ENCODE measurements around the gene YBX3.

Gene YBX3

GRCh38 chr12:10721651-10722501 lies 1.2 kb downstream of the YBX3 start:
- DNase-seq = peak; percentile 38

DNA sequence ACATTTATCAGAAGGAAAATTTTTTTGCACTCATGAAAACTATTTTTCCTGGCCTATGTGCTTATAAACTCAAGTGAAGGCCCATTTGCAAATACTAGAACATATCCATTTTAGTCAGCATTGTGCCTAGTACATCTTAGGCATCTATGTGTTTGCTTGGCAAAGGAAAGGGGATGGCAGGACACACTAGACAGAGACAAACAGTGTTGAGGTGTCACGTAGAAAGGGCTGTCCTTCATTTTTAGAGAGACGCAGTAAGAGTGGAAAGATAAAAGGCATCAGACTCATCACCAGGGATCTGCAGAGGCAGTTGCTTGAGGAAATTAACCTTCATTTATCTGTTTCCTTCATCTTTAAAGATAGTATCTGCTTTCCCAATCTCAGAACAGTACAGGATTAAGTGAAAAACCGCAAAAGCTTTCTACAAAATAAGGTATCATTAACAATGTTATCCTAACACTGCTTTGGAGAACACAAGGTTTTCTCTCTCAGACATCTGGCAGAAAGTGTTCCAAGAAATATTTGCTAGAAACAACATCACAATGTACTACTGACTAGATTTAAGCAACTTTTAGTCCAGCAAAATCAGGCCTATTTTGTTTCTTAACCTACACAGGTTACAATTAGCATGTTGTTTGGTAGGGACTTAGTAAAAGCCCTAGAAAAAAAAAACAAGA lies 2.0 kb downstream of the YBX3 start:
- no peak for DNase-seq

- no peak for DNase-seq
Measured at GRCh38 chr12:10719482-10719881, 3.6 kb downstream of the YBX3 start.

DNA sequence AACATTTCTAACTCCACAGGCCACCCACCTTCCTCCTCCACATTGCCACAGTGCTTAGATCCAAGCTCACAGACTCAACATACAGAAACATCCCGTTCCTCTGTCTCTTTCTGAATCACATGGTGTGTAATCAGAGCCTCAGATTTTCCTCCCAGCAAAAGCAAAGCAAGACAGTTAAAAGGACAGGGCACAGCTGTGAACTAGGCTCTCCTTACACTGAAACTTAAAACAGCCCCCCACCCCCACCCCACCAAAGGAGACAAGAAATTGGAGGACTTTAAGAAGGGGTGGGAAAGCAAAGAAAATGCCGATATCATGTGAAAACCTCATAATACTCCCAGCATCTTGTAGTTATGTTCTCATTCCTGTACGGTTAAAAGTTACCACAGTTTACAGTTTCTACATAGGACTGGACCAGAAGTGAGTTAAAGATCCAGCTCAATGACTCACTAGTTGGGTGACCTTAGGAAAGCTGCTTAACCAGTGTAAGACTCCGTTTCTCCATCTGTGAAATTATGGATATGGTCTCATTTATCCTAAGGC lies 4.8 kb downstream of the YBX3 start:
- no peak for DNase-seq

DNA sequence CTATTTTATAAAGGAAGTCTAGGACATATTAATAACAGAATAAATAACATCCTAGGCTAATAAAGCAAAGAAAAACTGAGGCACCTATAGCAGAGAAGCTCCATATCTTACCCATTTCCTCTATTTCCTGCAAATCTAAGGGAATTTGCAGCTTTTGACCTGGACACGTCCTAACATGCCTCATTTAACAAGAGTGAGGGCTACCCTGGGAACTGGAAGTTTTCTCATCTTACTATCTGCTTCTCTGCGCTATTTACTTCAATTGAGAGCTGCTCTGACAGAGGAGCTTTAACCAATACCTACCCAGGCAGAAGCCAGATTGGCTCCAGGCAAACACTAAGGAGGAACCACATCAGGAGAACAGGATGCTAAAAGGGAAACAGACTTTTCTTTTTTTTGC lies 5.7 kb downstream of the YBX3 start:
- no peak for DNase-seq

- DNase-seq = no peak
Measured at GRCh38 chr12:10716704-10717315, 6.3 kb downstream of the YBX3 start.

DNA sequence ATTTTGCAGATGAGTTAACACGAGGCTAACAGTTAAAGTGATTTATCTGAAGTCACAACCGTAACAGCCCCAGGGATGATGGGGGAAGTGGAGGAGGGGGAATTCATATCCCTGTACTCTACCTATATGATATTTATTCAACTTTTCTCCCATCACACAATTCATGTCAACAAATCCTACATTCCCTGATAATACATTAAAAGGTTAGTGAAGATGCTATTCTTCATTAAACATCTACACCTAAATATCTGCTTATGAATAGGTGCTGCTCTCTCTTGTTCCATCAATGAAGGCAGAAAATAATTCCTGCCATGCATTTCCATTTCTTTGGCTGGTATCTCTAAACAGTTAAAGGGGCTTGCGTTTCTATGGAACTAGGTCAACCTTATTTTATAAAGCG lies 6.8 kb downstream of the YBX3 start:
- no peak for DNase-seq

- no peak for DNase-seq
Measured at GRCh38 chr12:10715491-10715890, 7.6 kb downstream of the YBX3 start.

DNA sequence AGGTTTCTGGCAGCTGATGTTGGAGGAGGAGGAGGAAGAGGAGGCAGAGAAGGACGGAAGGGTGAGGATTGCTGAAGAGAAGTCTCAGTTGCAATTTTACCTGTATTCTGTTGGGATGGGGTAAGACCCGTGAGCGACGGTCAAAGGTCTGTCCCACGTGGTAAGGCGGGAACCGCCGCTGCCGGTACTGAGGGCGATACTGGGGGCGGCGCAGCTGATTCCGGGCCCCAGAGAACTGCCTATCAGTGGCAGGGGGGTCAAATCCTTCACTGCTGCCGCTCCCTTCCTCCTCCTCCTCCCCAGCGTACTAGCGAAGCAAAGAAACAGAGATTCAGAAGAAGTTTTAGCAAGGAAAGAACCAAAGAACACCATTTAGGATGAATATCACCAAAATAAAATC lies 13.3 kb downstream of the YBX3 start:
- DNase-seq = no peak

- DNase-seq = no peak
Measured at GRCh38 chr12:10708862-10709261, 14.3 kb downstream of the YBX3 start.

DNA sequence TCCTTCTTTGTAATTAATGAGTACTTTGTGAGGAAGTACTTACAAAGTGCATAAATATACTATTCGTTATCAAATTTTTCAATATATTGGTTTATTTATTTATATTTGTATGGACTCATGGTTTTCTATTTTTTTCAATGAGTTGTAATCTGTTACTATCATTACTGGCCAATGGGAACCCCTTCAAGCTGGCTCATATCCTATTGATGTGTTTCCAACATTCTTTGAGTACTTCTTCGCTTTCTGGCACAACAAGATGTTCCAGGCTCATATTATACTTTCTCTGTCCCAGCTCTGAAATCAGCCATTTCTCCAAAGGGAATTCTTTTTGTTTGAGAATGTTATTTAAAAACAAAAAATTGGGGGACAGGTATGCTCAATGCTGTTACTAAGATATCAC lies 17.5 kb downstream of the YBX3 start:
- DNase-seq = no peak

DNA sequence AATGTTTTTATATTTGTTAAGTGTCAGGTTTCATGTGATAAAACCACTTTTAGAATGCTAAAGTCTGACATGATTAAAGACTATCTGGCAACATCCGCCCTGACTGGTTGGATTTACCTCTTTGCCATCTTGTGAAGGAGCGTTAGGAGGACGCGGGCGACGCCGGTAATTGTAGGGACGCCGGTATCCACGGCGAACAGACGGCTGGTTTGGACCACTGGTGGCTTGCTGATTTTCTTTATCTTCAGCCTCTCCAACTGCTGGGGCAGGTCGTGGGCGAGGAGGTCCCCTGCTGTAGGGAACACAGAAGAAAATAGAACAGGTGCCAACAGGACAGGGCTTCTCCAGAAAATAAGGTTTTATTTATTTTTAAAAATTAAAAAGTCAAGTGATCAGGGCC lies 21.3 kb downstream of the YBX3 start:
- DNase-seq = no peak

DNA sequence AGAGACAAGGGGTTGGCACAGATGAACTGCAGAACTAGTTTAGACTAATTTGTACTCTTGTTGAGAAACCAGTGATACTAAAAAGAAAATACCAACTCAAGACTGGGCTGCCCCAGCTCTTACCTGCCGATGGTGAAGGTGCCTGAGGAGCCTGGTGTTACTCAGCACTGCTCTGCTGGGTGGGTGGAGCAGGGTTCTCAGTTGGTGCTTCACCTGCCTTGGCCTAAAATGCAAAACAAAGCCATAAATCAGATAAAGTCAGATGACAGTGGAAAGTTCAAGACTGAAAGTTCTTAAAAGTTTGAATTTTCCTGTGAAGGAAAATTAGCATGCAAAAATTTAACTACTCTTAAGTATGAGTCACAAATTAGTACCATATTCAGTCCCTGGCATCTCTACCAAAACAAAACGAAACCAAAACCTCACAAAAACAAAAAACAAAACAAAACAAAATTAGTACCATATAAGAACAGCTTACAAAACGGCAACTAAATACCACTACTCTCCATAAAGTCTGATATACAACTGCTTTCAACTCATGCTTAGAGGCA lies 21.9 kb downstream of the YBX3 start:
- peak; percentile 50 for DNase-seq

GRCh38 chr12:10700581-10700980 lies 22.5 kb downstream of the YBX3 start:
- DNase-seq = no peak

- DNase-seq = no peak
Measured at GRCh38 chr12:10697862-10698261, 25.3 kb downstream of the YBX3 start.

DNA sequence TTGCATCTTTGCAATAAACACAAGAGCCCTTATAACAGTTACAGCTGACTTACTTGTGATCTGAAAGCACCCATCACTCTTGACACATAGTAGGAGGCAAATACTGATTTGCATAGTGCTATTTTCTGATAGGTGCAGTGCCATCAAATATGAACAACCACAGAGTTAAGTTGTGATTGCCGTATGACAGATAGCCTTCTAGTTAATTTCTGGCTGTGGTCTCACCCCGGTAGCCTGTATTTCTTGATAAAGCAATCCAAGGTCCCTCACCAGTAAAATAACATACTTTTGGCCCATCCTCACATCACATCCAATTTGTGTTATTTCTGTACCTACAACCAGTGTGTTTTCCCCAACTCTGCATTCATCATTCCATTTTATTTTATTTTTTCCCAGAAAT lies 26.0 kb downstream of the YBX3 start:
- DNase-seq = no peak

DNA sequence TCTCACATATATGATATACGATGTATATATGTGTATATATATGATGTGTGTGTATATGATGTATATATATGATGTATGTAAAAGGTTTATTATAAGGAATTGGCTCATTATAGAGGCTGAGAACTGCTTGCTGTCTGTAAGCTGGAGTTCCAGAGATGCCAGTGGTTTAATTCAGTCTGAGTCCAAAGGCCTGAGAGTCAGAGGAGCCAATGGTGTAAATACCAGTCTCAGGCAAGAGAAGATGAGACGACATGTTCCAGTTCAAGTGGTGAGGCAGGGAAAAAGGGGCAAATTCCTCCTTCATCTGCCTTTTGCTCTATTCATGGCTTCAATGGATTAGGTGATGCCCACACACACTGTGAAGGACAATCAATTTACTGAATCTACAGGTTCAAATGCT lies 32.2 kb downstream of the YBX3 start:
- DNase-seq = no peak

DNA sequence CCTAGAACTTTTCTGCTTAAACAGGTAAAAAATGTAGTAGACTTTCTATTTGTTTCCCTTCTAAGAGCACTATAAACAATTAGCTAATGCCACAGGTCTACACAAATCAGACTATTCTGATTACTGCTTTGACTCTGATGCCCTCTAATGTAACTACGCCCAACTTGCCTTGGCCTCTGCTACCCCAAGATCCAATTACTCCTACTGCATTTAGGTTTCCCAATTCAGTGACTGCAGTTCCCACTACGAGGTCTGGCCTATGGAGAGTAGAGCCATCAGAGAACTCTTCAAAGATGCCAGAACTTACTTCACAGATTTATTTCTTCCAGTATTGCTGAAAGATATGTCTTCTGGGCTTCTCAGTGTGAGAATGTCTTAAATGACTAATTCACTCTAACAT lies 34.0 kb downstream of the YBX3 start:
- no peak for DNase-seq

- no peak for DNase-seq
Measured at GRCh38 chr12:10688042-10688441, 35.1 kb downstream of the YBX3 start.

DNA sequence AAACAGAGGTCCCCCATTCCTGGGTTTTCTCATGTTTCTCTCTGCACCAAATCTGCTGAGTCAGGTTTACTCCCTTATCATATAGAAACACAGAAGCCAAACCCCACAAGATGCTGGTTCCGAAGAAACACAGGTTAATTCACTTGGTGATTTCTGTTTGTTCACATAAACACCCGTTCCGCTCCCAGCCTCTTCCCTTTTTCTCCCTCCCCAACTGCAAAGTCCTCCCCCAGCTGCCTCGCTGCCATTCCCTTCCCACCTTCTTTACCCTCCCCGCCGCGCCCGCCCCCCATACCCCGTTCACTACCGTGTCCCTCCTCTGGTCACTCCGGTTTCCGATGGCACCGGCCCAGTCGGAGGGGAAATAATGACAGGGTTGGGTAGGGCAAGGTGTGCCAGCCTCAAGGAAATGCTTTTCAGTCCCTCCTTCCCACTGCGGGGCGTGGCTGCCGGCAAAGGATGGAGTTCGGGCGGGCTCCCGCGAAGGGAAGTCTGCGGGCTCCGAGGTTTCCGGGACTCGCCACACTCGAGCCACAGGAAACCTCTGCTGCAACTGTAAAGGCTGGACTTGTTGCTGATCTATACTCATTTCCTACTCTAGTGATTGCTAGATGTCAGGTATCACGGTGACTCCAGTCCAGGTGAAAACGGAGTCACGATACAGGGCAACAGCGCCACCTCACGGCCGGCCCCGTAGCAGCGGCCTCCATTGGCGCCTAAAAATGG lies 49.3 kb downstream of the YBX3 start, which contains the start of gene STYK1:
TSS of gene STYK1 (minus strand) at position 394 of the 726 bp plus-strand sequence. CDS start 39,434 bp downstream, outside the sequence.
- DNase-seq = peak; percentile 67

- peak; percentile 2 for DNase-seq
Measured at GRCh38 chr12:10672231-10672868, 50.8 kb downstream of the YBX3 start.

- no peak for DNase-seq
Measured at GRCh38 chr12:10669533-10669932, 53.6 kb downstream of the YBX3 start.

Data from activated naive CD4-positive, alpha-beta T cell treated with Interleukin-2 at 50 U/mL for 16 hours (primary cell).